GM12878 (cell line): ENCODE results near the gene THAP10. TPM values are rescaled to one million over a fixed set of nuclear protein-coding genes. Genes with fewer than 3 reads are reported as not detected.

Experiments
- ATAC-seq: fragments of 200-7000 bp; cut with Tn5 transposase; 3 replicates; pipeline ENCODE4 v1.9.1; 2020; ENCODE audit warnings: mild to moderate bottlenecking, moderate library complexity
- BruUV-seq: library from RNA; stranded (reverse); fragments of 400-500 nt; replicated peaks from 2 replicates; lab custom pipeline; 2021; lab: Mats Ljungman, UMichigan
- CTCF ChIA-PET: fragments of 300-600 bp; sonication (Branson Sonifier 250); formaldehyde crosslinking; extraction: SDS; loops from one replicate; lab custom pipeline; 2021; ENCODE audit warnings: inconsistent platforms; lab: Yijun Ruan, JAX
- POLR2A ChIA-PET: fragments of 350-600 bp; formaldehyde crosslinking; extraction: SDS; loops from one replicate; lab custom pipeline; 2021; ENCODE audit warnings: inconsistent platforms; lab: Charles Lee
- RAD21 ChIA-PET: fragments of 300-600 bp; sonication (Branson Sonifier 250); formaldehyde crosslinking; loops from one replicate; lab custom pipeline; 2023; ENCODE audit warnings: antibody characterized with exemption; ENCODE audit not compliant: unreplicated experiment; lab: Charles Lee
- SMC1A ChIA-PET: fragments of 300-600 bp; sonication (Branson Sonifier 250); formaldehyde crosslinking; loops from one replicate; lab custom pipeline; 2023; ENCODE audit not compliant: unreplicated experiment, uncharacterized antibody; lab: Charles Lee
- DNase-seq: peaks from one replicate; pipeline ENCODE4 v3.0.0-alpha.2; 2011; ENCODE audit warnings: low read depth, low spot score
- FAIRE-seq: peaks from 3 replicates; lab custom pipeline; 2011; peaks lifted over from hg19 to GRCh38; lab: Jason Lieb, UNC
- H2AFZ ChIP-seq: 2 replicates; pipeline ENCODE4 v1.6.0; 2011; ENCODE audit warnings: low read depth, low read length, control low read depth; ENCODE audit not compliant: control insufficient read depth
- H3K27ac ChIP-seq: 2 replicates; pipeline ENCODE4 v1.5.1; 2011; ENCODE audit warnings: control low read depth; ENCODE audit not compliant: control insufficient read depth, insufficient read depth
- H3K27me3 ChIP-seq, 2 experiments: replicated peaks in 1 of 2; 2 replicates each; pipeline versions ENCODE4 v1.6.0 to v1.6.1; 2011; ENCODE audit warnings: low read length in 1 of 2; ENCODE audit not compliant: control insufficient read depth in 2 of 2, insufficient read depth in 2 of 2
- H3K36me3 ChIP-seq, 2 experiments: 2 replicates each; pipeline ENCODE4 v1.5.1; 2011; ENCODE audit warnings: low read length in 1 of 2; ENCODE audit not compliant: control insufficient read depth in 2 of 2, insufficient read depth in 2 of 2
- H3K4me1 ChIP-seq: 2 replicates; pipeline ENCODE4 v1.6.1; 2011; ENCODE audit warnings: mild to moderate bottlenecking, low read length, moderate library complexity, mixed read lengths; ENCODE audit not compliant: control insufficient read depth, insufficient read depth
- H3K4me2 ChIP-seq: 2 replicates; pipeline ENCODE4 v1.6.0; 2011; ENCODE audit warnings: control low read depth; ENCODE audit not compliant: control insufficient read depth, insufficient read depth
- H3K4me3 ChIP-seq: fragments of 200-600 bp; sonication (generic); 2 replicates; pipeline ENCODE4 v1.5.1; 2016
- H3K79me2 ChIP-seq: 2 replicates; pipeline ENCODE4 v1.6.0; 2011; ENCODE audit warnings: low read length; ENCODE audit not compliant: control insufficient read depth, insufficient read depth
- H3K9ac ChIP-seq: 2 replicates; pipeline ENCODE4 v1.8.0; 2011; ENCODE audit warnings: low read length, control low read depth, mixed read lengths; ENCODE audit not compliant: control insufficient read depth, insufficient read depth
- H3K9me3 ChIP-seq: replicated peaks from 3 replicates; pipeline ENCODE4 v1.5.1; 2011; ENCODE audit warnings: mild to moderate bottlenecking, low read length; ENCODE audit not compliant: control insufficient read depth, insufficient read depth
- H4K20me1 ChIP-seq: 2 replicates; pipeline ENCODE4 v1.6.0; 2011; ENCODE audit not compliant: control insufficient read depth, insufficient read depth
- IRF3 ChIP-seq: fragments of 450-650 bp; IDR thresholded peaks from 2 replicates; pipeline ENCODE4 v1.6.1; 2014; ENCODE audit warnings: mild to moderate bottlenecking
- NRF1 ChIP-seq: conservative IDR thresholded peaks from 2 replicates; pipeline ENCODE4 v1.6.1; 2011; ENCODE audit warnings: mild to moderate bottlenecking, low read depth, low read length, improper control_type of control experiment
- RBBP5 ChIP-seq: fragments of 200-600 bp; sonication (generic); conservative IDR thresholded peaks from 2 replicates; pipeline ENCODE4 v1.6.1; 2016
- YBX1 ChIP-seq: fragments of 450-650 bp; IDR thresholded peaks from 2 replicates; pipeline ENCODE4 v1.6.1; 2016; ENCODE audit warnings: antibody characterized with exemption
- WGBS: methylation state at CpG from one replicate; pipeline ENCODE4 v1.1.6; 2016; ENCODE audit warnings: low lambda C conversion rate; ENCODE audit not compliant: insufficient replicate concordance, insufficient coverage; ENCODE audit errors: missing lambda C conversion rate; 5-methylcytosine and 5-hydroxymethylcytosine counted together
- in situ Hi-C: fragments of 300-500 bp; cut with MboI; formaldehyde crosslinking; loops from 9 replicates; pipeline ENCODE4 v1.14.3; 2018; ENCODE audit warnings: mixed read lengths
- intact Hi-C: fragments of 100-400 bp; cut with micrococcal nuclease; formaldehyde crosslinking; loops from one replicate; pipeline ENCODE4 v1.14.2; 2022; ENCODE audit not compliant: unreplicated experiment
- polyA plus RNA-seq, 11 experiments: library from polyadenylated mRNA; depleted of rRNA in 4 of 11; unstranded in 6 of 11; stranded (reverse) in 5 of 11; fragments of >200 nt; fragmentation: Nextera tagmentation in 4 of 11; fragmentation: Illumina TruSeq in 1 of 11; extraction: Ambion mirVana in 4 of 11; extraction: Trizol in 1 of 11; gene quantifications; 1 replicate in 1 of 11; 2 replicates in 10 of 11; pipeline versions ENCODE4 v1.2.1 to v1.2.3, GENCODE V29; 2011 to 2016; ENCODE audit warnings: inconsistent platforms in 2 of 11, missing spikeins in 2 of 11, low read depth in 1 of 11
- total RNA-seq, 4 experiments: library from RNA; depleted of rRNA in 3 of 4; stranded (reverse); fragments of >200 nt in 3 of 4; fragmentation: Illumina TruSeq in 1 of 4; extraction: Trizol in 1 of 4; gene quantifications; 2 replicates each; pipeline versions ENCODE4 v1.2.1 to v1.2.3, GENCODE V29; 2013 to 2021

THAP10 gene
- total and polyA plus RNA-seq, 10 of the 15 experiments (the other 5 are each of a cell fraction or from before 2014, with no cell fraction given), result 0.35 to 5.2 (median 1.4) TPM

DNA sequence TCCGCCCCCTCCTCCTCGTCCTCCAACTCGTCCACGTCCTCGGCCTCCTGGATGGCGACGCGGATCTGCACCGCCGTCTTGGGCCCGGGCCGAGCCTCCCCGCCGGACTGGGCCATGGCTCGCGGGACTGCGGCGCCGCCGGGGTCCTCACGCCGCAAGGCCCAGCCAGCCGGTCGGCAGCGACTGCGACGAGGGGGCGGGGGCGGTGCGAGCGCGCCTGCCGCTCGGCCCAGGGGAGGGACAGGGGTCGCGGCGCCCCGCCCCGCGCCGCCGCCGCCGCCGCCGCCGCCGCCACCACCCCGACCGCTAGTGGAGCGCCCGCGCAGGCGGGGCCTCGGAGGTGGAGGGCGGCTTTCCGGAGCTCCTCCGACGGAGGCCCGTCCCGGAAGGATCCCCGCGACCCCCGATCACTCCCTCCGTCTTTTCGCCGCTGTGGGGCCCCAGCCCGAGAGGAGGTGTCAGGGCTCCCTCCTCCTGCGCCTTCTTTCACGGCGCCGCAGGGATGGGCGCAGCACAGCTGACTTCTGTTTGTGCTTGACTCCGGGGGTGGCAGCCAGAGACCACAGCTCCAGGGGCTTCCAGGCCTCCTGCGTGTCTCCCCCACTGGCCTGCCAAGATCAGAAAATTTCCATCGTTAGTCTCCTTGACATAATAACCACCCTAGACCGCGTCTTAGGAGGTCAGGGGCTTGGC is 38.1 kb downstream of the THAP10 start, which contains the start of gene LARP6:
Gene LARP6, minus strand, starts transcription at position 185 of the 693 bp plus-strand sequence. Its CDS starts 69 bp downstream, at position 116.
- Histone ChIP-seq H2AFZ (peak within 1 kb of the TSS; percentile 46), H3K4me2 (peak within 1 kb of the TSS; percentile 79), H3K36me3 (no peaks in the 10 kb centered on the region), H3K27me3 (peaks cover 5 to 7% of the 10 kb centered on the region in 2 experiments), H3K4me1 (peaks cover 2% of the 10 kb centered on the region; the same call in 1 of the 2 replicates), H3K4me3 (peak within 1 kb of the TSS; percentile 63), H3K79me2 (no peaks in the 10 kb centered on the region), H3K9me3 (no peaks in the 10 kb centered on the region), H3K9ac (peak within 1 kb of the TSS; percentile 48; the same call in 1 of the 2 replicates), H4K20me1 (no peaks in the 10 kb centered on the region), H3K27ac (peak within 1 kb of the TSS; percentile 23; the same call in 1 of the 2 replicates)
- POLR2A ChIA-PET, result no interaction called here
- CTCF ChIA-PET, result no interaction called here
- SMC1A ChIA-PET, result interaction anchor here (0.6 kb wide), 1 partner anchor 67 kb away, joined by 3 read pairs; no protein-coding TSS in a partner anchor
- WGBS, result 16% methylated on average over 39 of the region's 78 CpGs
- RAD21 ChIA-PET, result no interaction called here
- DNase-seq (no peak), ATAC-seq (peak; percentile 50), FAIRE-seq (no peak)
- intact Hi-C loops (no loop called here), in situ Hi-C loops (no loop called here)
- no TSS peak for BruUV-seq
- no peak for TF ChIP-seq NRF1
- no peak for TF ChIP-seq YBX1
- no peak for TF ChIP-seq IRF3
- TF ChIP-seq RBBP5, result no peak
